ENCODE results near the gene PRKG1. TPM values are rescaled to one million over a fixed set of nuclear protein-coding genes. Genes with fewer than 3 reads are reported as not detected.
"Not testable (repeated sequence)": the region's sequence is repeated elsewhere in the genome, so short reads cannot be mapped to it uniquely, and the experiment has no call there.

PRKG1 gene
- total and polyA plus RNA-seq, 4 donors = 0.46 to 5.1 (median 1.5) TPM

- no peak overlapping the region for H3K27ac ChIP-seq (ENCODE audit: low read depth in 1 of 2, low read length in 2 of 2)
- WGBS = 83% methylated on average over 2 of the region's 2 CpGs
- H3K9me3 ChIP-seq (ENCODE audit: control insufficient read depth in 4 of 4, low read length in 3 of 4) = no peaks in the 10 kb centered on the region
- H3K9ac ChIP-seq (ENCODE audit: low read depth in 1 of 2, low read length in 2 of 2) = no peak overlapping the region
- H3K4me1 ChIP-seq (ENCODE audit: control insufficient read depth in 4 of 4, insufficient read depth in 4 of 4, low read length in 3 of 4) = no peaks in the 10 kb centered on the region
- H3K36me3 ChIP-seq (ENCODE audit: control insufficient read depth in 4 of 4, insufficient read depth in 3 of 4, low read depth in 1 of 4, low read length in 3 of 4) = no peaks in the 10 kb centered on the region
- no peak overlapping the region for H3K4me3 ChIP-seq (ENCODE audit: low read depth in 1 of 3, low read length in 3 of 3)
- DNase-seq (ENCODE audit: low spot score) = no peak
- TF ChIP-seq HNF4G (IDR thresholded peaks at IDR 0.05) (no peak), TAF1 (conservative IDR thresholded peaks at IDR 0.05) (no peak), RAD21 (IDR thresholded peaks at IDR 0.05) (no peak)
- no peaks in the 10 kb centered on the region for H3K27me3 ChIP-seq (ENCODE audit: control insufficient read depth in 4 of 4, insufficient read depth in 4 of 4, low read length in 3 of 4)
These were observed 1171.3 kb downstream of the PRKG1 start for GRCh38 chr10:52245547-52245946.

GRCh38 chr10:52247929-52248328 is 1173.6 kb downstream of the PRKG1 start:
- not testable (repeated sequence) for H3K9ac ChIP-seq (ENCODE audit: low read depth in 1 of 2, low read length in 2 of 2); H3K27me3 ChIP-seq (ENCODE audit: control insufficient read depth in 4 of 4, insufficient read depth in 4 of 4, low read length in 3 of 4); H3K27ac ChIP-seq (ENCODE audit: low read depth in 1 of 2, low read length in 2 of 2); H3K36me3 ChIP-seq (ENCODE audit: control insufficient read depth in 4 of 4, insufficient read depth in 3 of 4, low read depth in 1 of 4, low read length in 3 of 4); DNase-seq (ENCODE audit: low spot score); H3K9me3 ChIP-seq (ENCODE audit: control insufficient read depth in 4 of 4, low read length in 3 of 4); H3K4me3 ChIP-seq (ENCODE audit: low read depth in 1 of 3, low read length in 3 of 3); H3K4me1 ChIP-seq (ENCODE audit: control insufficient read depth in 4 of 4, insufficient read depth in 4 of 4, low read length in 3 of 4)
- 84% methylated on average over 7 of the region's 7 CpGs for whole genome bisulfite sequencing

- no peak for DNase-seq (ENCODE audit: low spot score)
- H3K4me1 ChIP-seq (ENCODE audit: control insufficient read depth in 4 of 4, insufficient read depth in 4 of 4, low read length in 3 of 4) = no peaks in the 10 kb centered on the region
- no peak overlapping the region for H3K27ac ChIP-seq (ENCODE audit: low read depth in 1 of 2, low read length in 2 of 2)
- H3K9ac ChIP-seq (ENCODE audit: low read depth in 1 of 2, low read length in 2 of 2) = no peak overlapping the region
- no peaks in the 10 kb centered on the region for H3K9me3 ChIP-seq (ENCODE audit: control insufficient read depth in 4 of 4, low read length in 3 of 4)
- no peaks in the 10 kb centered on the region for H3K36me3 ChIP-seq (ENCODE audit: control insufficient read depth in 4 of 4, insufficient read depth in 3 of 4, low read depth in 1 of 4, low read length in 3 of 4)
- 75% methylated on average over 4 of the region's 4 CpGs for WGBS
- no peak overlapping the region for H3K4me3 ChIP-seq (ENCODE audit: low read depth in 1 of 3, low read length in 3 of 3)
- TF ChIP-seq RAD21 (IDR thresholded peaks at IDR 0.05) (no peak), HNF4A (conservative IDR thresholded peaks at IDR 0.05) (no peak), CTCF (IDR thresholded peaks at IDR 0.05; ENCODE audit: low read depth, low read length, missing input control) (no peak)
- H3K27me3 ChIP-seq (ENCODE audit: control insufficient read depth in 4 of 4, insufficient read depth in 4 of 4, low read length in 3 of 4) = no peaks in the 10 kb centered on the region
These were observed 1174.5 kb downstream of the PRKG1 start for GRCh38 chr10:52248697-52249306.

GRCh38 chr10:52249850-52250395 is 1175.6 kb downstream of the PRKG1 start:
- WGBS = 82% methylated on average over 6 of the region's 6 CpGs
- Histone ChIP-seq H3K36me3 (ENCODE audit: control insufficient read depth in 4 of 4, insufficient read depth in 3 of 4, low read depth in 1 of 4, low read length in 3 of 4) (no peaks in the 10 kb centered on the region), H3K4me1 (ENCODE audit: control insufficient read depth in 4 of 4, insufficient read depth in 4 of 4, low read length in 3 of 4) (no peaks in the 10 kb centered on the region), H3K4me3 (ENCODE audit: low read depth in 1 of 3, low read length in 3 of 3) (no peak overlapping the region), H3K9ac (ENCODE audit: low read depth in 1 of 2, low read length in 2 of 2) (no peak overlapping the region), H3K27me3 (ENCODE audit: control insufficient read depth in 4 of 4, insufficient read depth in 4 of 4, low read length in 3 of 4) (no peaks in the 10 kb centered on the region), H3K27ac (ENCODE audit: low read depth in 1 of 2, low read length in 2 of 2) (no peak overlapping the region), H3K9me3 (ENCODE audit: control insufficient read depth in 4 of 4, low read length in 3 of 4) (no peaks in the 10 kb centered on the region)
- no peak for DNase-seq (ENCODE audit: low spot score)
- TF ChIP-seq ATF3 (IDR thresholded peaks at IDR 0.05) = no peak
- TF ChIP-seq EGR1 (IDR thresholded peaks at IDR 0.05; ENCODE audit: low read depth in 2 of 2) = no peak
- TF ChIP-seq NR2F2 (IDR thresholded peaks at IDR 0.05) = no peak
- no peak for TF ChIP-seq TAF1 (conservative IDR thresholded peaks at IDR 0.05)
- TF ChIP-seq SP1 (IDR thresholded peaks at IDR 0.05) = no peak
- TF ChIP-seq FOXA1 (IDR thresholded peaks at IDR 0.05) = no peak
- no peak for TF ChIP-seq MAX (IDR thresholded peaks at IDR 0.05)
- TF ChIP-seq RXRA (IDR thresholded peaks at IDR 0.05) = no peak
- TF ChIP-seq ZBTB33 (IDR thresholded peaks at IDR 0.05) = no peak
- TF ChIP-seq GABPA (IDR thresholded peaks at IDR 0.05 in 1 of 2, conservative IDR thresholded peaks at IDR 0.05 in 1 of 2) = no peak
- no peak for TF ChIP-seq RAD21 (IDR thresholded peaks at IDR 0.05)
- no peak for TF ChIP-seq FOXA2 (IDR thresholded peaks at IDR 0.05)
- no peak for TF ChIP-seq REST (IDR thresholded peaks at IDR 0.05)
